Pons (tissue), 1 donor: ENCODE data around the gene MVP.
"Not testable (repeated sequence)": the region's sequence is repeated elsewhere in the genome, so short reads cannot be mapped to it uniquely, and the experiment has no call there.

ENCODE experiments used
- DNase-seq: peaks from one replicate; pipeline ENCODE4 v3.0.0-alpha.2; 2016; ENCODE audit warnings: low spot score

The MVP gene

DNA sequence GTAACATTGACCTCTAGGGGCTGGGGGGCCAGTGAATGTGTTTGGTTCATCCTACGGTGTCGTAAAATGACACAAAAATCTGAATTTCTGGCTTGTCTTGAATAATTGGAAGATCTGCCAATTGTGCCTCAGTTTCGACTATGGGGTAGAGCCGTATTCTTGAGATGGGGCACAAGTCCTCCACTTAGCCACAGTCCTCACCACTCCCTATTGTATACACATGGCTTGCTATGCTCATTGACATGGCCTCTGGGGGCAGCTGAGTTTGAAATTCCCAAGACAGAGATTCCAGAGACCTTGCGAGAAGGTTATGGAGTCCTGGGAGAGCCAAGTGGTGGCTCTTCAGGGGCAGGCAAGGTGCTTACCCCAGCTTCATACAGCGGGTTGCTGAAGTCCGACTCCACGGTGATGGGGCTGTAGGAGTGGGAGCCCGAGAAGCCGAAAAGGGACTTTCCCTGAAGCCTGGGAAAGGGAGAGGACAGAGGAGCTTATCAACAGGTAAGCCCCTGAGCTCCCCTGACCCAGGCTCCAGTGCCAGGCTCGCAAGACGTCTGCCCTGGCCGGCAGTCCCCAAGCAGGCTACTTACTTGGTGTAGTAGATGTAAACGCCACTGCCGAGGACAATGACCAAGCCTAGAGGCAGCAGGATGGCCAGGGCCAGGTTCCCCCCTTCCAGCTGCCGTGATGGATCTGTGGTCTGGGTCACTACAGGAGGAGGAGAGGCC lies 51.7 kb downstream of the MVP start:
- DNase-seq = no peak

DNA sequence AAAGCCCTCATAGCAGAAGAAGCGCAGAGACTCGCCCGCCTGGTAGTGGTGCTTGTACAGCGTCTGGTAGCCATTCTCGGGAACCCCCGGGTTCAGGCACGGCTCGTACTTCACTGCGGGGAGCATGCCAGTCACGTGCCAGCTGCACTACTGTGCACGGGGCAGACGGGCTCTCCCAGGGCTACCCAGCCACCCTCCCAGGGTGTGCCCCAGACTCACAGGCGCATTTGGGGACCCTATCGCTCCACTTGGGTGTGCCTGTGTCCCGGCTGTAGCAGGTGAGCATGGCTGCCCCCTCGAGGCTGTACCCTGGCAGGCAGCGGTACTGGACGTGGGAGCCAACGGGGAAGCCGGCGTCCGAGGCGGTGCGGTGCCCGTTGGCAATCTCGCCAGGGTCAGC lies 53.1 kb downstream of the MVP start:
- DNase-seq = no peak

DNA sequence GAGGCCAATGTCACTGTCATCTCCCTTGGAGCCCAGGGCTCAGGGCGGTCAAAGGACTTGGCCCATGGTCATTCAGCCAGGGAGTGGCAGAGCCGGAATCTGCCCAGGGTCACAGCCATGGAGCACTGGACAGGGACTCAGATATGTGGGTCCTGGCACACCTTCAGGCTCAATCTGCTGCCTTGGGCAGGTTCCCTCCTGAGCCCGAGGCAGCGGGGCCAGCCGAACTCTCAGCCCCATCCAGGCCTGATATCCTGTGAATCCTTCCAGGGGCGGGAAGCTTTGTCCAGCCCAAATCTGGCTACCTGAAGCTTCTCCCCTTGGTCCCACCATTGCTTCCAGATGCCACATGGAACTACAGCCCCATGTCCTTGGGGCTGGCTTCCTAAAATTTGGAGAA lies 54.9 kb downstream of the MVP start:
- no peak for DNase-seq

DNA sequence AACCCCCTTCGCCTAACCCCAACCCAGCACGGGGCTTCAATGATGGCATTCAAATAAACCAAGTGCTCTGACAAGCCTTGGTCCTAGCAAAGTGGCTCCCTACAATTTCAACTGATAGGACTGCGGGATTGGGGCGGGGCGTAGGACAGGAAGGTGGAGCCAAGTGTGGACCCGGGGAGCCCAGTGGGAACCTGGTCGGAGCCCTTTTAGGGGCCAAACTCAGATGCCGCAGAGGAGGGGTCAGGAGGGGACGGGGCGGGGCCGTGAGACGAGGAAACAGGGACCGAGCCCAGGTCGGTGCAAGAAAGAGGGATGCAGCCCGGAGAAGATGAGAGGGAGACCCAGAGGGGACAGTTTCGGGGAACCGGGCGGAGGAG lies 55.9 kb downstream of the MVP start:
- DNase-seq = no peak

DNA sequence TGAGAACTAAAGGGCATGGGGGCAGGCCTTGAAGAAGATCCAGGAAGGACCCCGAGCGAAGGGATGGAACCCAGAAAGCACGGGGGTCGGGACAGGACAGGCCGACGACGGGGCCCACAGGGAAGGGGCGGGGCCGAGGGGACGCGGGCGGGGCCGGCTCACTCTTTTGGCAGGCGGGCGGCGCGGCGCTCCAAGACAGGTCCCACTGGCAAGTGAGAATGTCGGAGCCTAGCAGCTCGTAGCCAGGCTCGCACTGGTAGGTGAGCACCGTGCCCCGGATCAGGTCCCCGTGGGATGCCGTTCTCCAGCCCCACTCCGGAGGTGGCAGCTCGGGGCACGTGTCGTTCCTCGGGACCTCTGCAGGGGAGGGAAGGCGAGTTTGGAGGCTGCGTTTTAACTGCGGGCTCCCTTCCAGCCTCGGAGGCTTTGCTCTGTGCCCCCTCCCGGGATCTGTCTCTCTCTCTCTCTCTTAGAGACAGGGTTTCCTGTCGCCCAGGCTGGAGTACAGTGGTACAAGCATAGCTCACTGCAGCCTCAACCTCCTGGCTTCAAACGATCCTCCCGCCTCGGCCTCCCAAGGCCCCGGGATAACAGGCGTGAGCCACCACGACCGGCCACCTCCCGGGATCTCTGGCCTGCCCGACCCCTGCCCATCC lies 56.5 kb downstream of the MVP start:
- no peak for DNase-seq

DNA sequence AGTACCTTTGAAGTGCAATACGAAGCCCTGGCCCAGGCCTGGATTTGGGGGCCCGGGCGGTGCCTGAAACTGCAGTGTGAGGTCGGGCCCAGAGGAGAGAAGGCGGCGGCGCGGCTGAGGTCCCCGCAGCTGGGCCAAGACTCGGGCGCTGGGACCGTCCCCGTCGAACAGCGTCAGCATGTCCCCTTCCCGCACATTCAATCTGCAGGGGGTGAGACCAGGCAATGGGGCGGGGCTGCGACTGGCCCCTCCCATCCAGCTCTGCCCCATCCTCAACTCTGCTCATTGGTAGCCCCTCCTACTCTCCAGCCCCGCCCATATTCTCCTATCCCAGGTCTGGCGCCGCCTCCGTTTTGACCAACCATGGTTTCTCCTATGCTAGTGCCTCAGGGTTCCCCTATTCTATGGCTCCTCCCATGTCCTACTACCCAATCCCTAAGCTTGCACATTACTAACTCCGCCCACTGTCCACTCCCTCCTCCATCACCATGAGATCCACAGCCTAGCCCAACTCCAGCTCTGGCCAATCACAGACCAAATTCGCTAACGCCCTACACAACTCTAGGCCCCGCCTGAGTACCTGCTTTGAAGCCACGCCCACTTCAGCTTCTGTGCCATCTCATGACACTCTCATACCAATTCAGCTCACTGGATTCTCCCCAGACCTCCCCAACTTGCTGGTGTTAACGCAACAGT lies 57.2 kb downstream of the MVP start:
- no peak for DNase-seq

DNA sequence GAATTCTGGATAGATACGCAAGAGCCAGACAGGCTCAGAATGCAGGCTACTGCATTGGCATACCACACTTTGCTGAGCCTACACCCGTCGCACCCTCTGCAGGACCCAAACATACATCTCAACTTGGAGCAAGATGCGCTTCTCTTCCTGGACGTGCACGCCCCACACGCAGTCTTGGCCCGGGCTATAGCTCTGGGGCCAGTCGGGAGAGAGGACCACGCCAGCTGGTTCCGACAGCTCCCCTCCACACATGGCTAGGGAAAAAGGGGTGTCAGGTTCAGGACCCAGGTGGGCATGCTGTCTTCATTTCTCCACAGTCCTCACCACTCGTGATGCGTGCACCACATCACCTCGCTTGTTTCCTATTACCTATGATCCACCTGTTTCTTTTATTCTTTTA lies 57.9 kb downstream of the MVP start:
- no peak for DNase-seq

DNA sequence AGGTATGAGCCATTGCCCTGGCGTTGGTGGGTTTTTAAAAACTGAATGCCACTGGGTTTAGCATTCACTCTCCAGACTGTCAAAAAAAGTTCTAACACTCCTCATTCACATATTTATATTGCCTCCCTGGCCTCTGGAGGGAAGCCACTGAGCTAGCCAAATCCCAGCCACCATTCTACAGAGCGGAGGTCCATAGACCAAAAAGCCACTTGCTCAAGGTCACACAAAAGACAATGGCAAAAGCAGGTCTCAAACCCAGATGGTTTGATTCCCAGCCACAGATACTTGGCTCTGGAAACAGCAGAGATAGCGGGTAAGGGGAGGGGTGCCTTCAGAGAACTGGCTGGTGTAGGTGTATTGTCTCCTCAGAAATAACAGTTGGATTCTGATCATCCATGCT lies 60.8 kb downstream of the MVP start:
- DNase-seq = no peak

DNA sequence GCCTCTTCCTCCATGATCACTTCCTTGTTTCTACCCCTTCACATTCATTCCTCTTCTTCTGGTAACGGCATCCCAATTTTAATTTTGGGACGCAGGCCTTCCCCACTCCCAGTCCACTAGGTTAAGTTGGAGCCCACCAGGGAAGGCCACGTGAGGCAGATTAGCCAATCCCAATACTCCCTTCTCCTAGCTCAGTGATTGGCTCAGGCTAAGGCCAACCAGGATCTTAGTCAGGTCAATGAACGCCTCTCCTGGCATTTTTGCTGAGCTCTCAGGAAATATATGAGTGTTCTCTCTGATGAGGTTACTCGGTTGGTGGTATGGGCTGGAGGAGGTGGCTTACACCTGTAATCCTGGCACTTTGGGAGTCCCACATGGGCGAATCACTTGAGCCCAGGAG lies 63.7 kb downstream of the MVP start:
- DNase-seq = no peak

DNA sequence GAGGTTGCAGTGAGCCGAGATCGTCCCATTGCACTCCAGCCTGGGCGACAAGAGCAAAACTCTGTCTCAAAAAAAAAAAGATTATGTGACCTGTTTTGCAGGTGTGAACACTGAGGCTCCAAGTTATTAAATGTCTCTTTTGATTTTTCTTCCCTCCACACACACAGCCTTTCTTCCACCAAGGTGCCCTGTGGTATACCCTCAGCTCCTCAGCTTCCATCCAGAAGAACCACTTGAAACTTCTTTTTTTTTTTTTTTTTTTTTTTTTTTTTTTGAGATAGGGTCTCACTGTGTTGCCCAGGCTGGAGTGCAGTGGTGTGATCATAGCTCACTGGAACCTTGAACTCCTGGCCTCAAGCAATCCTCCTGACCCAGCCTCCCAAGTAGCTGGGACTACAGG lies 69.1 kb downstream of the MVP start:
- DNase-seq = not testable (repeated sequence)

DNA sequence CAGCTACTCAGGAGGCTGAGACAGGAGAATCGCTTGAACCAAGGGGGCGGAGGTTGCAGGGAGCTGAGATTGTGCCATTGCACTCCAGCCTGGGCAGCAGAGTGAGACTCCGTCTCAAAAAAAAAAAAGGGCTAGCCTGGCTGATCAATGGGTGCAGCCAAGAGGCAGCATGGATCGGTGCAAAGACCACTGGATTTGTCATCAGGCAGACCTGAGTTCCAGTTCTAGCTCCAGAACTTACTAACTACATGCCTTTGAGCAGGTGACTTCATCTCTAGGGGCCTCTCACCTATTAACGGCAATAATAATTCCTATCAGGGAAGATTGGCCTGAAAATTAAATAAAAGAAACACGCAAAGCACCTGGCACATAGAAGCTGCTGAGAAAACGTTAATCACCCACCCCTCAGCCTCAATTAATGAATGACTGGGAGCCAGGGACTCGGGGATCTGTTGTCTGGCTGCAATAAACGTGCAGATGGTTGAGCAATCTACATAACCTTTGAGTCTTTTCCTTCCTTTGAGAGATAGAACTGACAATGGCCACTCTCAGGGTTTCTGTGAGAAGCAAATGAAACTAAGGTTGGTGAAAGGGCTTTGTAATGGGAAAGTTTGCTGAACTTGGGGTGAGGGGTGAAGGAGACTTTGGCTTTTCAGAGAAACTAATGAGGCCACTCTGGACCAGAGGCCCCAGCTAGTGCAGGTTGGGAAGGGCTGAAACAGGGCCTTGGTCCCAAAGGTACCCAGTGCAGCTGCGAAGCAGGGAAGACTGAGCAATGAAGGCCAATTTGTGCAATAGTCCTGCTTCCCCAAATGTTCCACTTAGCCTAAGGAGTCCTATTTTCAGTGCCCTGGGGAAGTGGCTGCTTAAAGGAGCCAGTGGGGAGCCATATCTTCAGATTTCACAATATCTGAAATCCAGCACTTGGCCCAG lies 71.5 kb downstream of the MVP start:
- no peak for DNase-seq

DNA sequence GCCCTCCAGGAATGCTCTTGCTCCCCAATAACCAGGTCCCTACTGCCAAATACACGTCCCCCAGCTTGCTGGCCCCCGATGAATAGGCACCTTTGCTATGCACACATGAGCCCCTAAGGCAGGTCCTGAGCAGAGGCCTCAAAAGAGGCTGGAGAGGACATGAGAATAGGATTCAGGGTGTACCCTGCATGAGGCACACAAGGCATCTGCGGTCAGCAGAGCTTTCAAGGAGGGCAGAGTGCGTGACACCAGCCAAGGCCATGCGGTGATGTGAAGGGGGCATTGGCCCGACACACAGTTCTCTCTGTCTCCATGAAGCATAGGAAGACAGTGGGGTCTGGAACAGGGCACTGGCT lies 72.2 kb downstream of the MVP start:
- no peak for DNase-seq

DNA sequence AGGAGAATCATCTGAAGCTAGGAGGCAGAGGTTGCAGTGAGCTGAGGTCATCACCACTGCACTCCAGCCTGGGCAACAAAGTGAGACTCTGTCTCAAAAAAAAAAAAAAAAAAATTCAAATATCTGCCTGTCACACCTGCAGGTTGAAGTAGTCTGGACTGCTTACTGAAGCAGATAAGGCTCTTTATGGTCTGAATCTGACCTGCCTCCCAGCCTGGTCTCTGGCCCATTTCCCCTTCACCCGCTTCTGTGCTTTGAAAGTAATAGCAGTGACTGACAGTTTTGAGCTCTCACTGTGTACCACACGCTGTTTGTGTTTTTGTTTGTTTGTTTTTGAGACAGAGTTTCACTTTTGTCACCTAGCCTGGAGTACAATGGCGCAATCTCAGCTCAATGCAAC lies 73.3 kb downstream of the MVP start:
- no peak for DNase-seq

DNA sequence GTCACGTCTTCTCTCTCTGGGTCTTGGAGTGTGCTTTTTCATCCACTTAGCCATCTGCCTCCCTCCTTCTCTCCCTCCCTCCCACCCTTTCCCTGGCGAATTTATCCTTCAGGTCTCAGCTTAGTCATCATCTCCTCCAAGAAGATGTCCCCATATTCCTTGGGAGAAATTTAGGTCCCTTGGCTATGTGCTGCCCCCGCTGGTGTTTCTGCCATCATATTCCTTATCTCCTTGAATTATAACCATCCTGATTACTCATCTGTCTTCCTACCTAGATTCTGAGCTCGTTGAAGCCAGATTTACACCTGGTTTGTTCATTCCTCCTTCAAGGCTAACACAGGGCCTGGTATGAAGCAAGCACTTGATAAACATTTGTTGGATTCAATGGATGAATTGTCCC lies 74.1 kb downstream of the MVP start:
- no peak for DNase-seq

DNA sequence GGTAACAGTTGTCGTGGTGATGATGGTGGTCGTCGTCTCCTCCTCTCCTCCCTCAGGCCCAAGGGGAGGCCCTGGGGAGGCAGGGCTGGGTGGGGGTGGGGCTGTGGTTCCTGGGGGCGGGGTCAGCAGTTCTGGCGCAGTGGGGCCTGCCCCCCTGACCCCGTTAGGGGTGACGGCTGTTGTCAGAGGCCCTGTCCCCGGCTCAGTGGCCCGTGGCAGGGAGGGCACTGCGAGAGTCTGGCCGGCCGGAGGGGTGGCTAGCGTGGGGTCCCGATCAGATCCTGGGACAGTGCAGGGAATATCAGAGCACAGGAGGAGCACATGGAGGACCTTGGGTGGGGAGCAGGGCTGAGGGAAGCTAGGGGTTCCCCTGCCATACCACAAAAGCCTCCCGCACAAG lies 76.6 kb downstream of the MVP start:
- DNase-seq = no peak

DNA sequence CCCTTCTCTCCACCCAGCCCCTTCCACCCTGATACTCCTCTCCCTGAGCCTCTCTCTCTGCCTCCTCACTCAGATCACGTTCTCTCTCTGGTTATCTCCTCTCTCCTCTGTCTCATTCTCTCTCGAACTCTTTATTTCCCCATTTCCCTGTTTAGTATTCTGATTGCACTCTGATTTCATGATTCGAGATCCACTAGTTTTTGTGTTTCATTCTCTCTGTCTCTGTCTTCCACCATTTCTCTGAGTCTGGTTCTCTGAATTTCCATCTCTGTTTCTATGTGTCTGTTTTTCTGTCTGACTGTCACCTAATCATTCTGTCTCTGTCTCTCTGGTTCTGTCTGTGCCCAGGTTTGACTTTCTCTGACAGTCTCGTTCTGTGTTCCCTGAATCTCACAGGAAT lies 77.1 kb downstream of the MVP start:
- DNase-seq = no peak
